Measurements from ENCODE around the gene SPAAR.
"Not testable (repeated sequence)": the region's sequence is repeated elsewhere in the genome, so short reads cannot be mapped to it uniquely, and the experiment has no call there.

The SPAAR gene

DNA sequence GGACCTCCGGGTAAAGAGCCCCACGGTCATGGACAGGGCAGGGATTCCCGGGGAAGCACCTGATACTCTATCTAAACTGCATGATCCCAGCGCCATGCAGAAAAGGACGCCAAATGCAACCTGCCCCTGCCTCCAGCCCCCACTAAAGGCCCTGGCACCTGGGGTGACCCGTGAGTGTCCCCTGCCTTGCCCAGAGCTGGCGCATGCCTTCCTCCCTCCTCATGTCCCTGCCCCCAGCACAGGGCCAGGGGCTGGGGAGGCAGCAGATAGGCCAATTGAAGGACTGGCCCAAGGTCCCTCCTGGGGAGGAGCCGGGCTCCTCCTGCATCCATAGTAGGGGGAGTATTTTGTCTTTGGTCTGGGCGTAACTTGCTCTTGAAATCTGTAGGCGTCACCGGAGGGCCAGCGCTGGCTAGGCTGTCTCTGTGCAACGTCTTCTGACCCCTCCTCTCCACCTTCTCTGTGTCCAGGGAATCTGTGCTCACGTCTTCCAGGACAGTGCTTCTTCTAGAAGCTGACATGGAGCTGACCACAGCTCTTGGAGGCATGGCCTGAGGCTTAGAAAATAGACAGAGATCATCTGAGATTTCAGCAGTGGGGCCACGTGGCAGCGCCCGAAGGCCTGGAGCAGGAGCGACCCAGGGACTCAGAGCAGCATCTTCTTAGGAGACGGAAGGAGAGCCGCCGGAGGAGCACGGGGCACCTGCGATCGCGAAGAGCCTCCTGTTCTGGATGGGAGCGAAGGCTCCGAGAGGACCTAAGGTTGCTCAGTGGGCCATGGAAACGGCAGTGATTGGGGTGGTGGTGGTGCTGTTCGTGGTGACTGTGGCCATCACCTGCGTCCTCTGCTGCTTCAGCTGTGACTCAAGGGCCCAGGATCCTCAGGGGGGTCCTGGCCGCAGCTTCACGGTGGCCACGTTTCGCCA is 660 bp downstream of the SPAAR start:
- Mint-ChIP-seq H3K4me1 (peaks cover 11% of the 10 kb centered on the region), H3K27me3 (peaks cover 43% of the 10 kb centered on the region), H3K4me3 (no peak overlapping the region), H3K36me3 (no peaks in the 10 kb centered on the region), H3K27ac (no peak overlapping the region), H3K9me3 (no peaks in the 10 kb centered on the region)
- no peak for ATAC-seq

DNA sequence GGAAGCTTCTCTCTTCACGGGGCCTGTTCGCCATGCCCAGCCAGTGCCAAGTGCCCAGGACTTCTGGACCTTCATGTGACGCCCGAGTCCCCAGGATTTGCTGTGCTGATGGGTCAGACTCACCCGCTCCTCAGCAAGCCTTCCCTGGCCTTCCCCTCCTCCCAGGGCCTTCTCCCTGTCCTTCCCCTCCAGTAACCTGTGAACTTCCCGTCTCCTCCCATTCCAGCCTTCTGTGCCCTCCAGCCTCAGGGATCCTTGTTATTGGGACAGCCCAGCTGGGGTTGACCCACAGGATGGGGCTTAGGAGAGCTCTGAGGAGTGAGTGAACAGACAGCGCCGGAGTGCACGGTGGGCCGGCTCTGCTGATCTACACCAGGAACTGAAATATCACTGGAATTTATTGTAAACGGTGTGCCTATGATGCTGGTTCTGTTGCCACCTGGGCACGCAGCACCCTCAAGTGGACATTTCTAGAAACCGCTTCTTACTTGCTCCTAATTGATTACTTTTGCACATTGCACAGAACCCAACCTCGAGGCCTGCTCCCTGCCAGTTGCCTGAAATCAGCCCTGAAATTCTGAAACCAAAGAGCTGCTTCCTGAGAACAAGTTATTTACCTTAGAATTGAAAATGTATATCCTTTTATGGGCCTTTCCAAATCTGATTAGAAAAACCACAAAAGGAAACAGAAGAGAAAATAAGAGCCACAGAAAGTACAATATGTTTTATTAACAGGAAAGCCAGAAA is 1.5 kb downstream of the SPAAR start:
- H3K36me3 Mint-ChIP-seq, result no peaks in the 10 kb centered on the region
- peaks cover 11% of the 10 kb centered on the region for H3K4me1 Mint-ChIP-seq
- no peak overlapping the region for H3K4me3 Mint-ChIP-seq
- no peak for ATAC-seq
- H3K27ac Mint-ChIP-seq, result no peak overlapping the region
- H3K27me3 Mint-ChIP-seq, result peaks cover 41% of the 10 kb centered on the region
- H3K9me3 Mint-ChIP-seq, result no peaks in the 10 kb centered on the region

- Mint-ChIP-seq H3K9me3 (no peaks in the 10 kb centered on the region), H3K27ac (no peak overlapping the region), H3K4me1 (peaks cover 11% of the 10 kb centered on the region), H3K36me3 (no peaks in the 10 kb centered on the region), H3K27me3 (peaks cover 32% of the 10 kb centered on the region), H3K4me3 (no peak overlapping the region)
- no peak for ATAC-seq
Observed at GRCh38 chr9:35911690-35912089, 2.4 kb downstream of the SPAAR start.

DNA sequence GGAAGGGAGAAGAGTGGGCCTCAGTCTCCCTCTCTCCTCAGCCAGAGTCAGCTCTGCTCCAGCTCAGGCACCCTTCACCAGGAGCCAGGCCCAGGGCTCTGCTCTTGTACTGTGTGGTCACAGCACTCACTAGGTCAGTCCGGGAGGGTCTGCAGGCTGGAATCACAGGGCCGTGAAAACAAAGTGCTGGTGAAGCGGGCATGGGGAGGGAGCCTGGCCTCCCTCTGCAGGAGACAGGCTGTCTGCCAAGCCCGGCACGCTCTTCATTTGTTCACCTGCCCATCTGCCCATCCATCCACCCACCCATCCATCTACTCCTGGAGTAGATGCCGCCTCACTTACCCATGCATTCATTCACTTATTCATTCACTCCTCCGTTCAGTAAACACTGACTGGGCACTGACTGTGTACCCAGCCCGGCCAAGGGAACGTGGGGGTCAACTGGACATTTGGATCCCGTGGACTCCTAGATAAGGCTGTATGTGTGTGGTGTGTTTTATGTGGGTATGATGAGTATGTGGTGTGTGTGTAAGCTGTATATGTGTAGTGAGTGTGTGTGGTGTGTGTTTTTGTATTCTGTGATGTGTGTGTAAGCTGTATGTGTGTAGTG is 3.6 kb downstream of the SPAAR start:
- H3K9me3 Mint-ChIP-seq, result no peaks in the 10 kb centered on the region
- no peak for ATAC-seq
- H3K36me3 Mint-ChIP-seq, result no peaks in the 10 kb centered on the region
- H3K4me3 Mint-ChIP-seq, result no peak overlapping the region
- H3K27ac Mint-ChIP-seq, result no peak overlapping the region
- H3K4me1 Mint-ChIP-seq, result peaks cover 10% of the 10 kb centered on the region
- peaks cover 20% of the 10 kb centered on the region for H3K27me3 Mint-ChIP-seq

DNA sequence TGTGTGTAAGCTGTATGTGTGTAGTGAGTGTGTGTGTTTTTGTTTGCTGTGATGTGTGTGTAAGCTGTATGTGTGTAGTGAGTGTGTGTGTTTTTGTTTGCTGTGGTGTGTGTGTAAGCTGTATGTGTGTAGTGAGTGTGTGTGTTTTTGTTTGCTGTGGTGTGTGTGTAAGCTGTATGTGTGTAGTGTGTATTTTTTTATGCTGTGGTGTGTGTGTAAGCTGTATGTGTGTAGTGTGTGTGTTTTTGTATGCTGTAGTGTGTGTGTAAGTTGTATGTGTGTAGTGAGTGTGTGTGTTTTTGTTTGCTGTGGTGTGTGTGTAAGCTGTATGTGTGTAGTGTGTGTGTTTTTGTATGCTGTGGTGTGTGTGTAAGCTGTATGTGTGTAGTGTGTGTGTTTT is 4.1 kb downstream of the SPAAR start:
- not testable (repeated sequence) for ATAC-seq, H3K27ac Mint-ChIP-seq, H3K36me3 Mint-ChIP-seq, H3K4me3 Mint-ChIP-seq, H3K9me3 Mint-ChIP-seq, H3K4me1 Mint-ChIP-seq
- H3K27me3 Mint-ChIP-seq, result peaks cover 17% of the 10 kb centered on the region

DNA sequence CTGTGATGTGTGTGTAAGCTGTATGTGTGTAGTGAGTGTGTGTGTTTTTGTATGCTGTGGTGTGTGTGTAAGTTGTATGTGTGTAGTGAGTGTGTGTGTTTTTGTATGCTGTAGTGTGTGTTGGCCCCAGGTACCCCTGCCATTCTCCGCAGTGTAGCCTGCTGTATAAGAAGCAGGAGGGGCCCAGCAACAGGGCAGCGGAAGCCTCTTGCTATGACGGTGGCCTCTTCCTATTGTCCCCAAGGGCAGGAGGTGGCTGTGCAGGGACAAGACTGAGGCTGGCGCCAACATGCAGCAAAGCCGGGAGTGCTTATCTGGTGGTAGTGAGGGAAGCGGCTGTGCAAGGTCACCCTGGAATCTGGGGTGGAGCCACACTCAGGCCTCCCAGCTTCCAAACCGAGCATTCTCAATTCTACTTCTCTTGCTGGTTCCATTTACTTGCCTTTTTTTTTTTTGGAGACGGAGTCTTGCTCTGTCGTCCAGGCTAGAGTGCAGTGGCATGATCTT is 5.1 kb downstream of the SPAAR start:
- no peak for ATAC-seq
- no peak overlapping the region for H3K4me3 Mint-ChIP-seq
- peaks cover 11% of the 10 kb centered on the region for H3K4me1 Mint-ChIP-seq
- H3K27ac Mint-ChIP-seq, result no peak overlapping the region
- H3K9me3 Mint-ChIP-seq, result no peaks in the 10 kb centered on the region
- H3K27me3 Mint-ChIP-seq, result peaks cover 10% of the 10 kb centered on the region
- H3K36me3 Mint-ChIP-seq, result no peaks in the 10 kb centered on the region

- H3K27me3 Mint-ChIP-seq, result peaks cover 3% of the 10 kb centered on the region
- H3K4me1 Mint-ChIP-seq, result peaks cover 12% of the 10 kb centered on the region
- H3K27ac Mint-ChIP-seq, result no peak overlapping the region
- H3K9me3 Mint-ChIP-seq, result no peaks in the 10 kb centered on the region
- no peaks in the 10 kb centered on the region for H3K36me3 Mint-ChIP-seq
- H3K4me3 Mint-ChIP-seq, result no peak overlapping the region
- ATAC-seq, result no peak
Observed at GRCh38 chr9:35915681-35916294, 6.5 kb downstream of the SPAAR start.

DNA sequence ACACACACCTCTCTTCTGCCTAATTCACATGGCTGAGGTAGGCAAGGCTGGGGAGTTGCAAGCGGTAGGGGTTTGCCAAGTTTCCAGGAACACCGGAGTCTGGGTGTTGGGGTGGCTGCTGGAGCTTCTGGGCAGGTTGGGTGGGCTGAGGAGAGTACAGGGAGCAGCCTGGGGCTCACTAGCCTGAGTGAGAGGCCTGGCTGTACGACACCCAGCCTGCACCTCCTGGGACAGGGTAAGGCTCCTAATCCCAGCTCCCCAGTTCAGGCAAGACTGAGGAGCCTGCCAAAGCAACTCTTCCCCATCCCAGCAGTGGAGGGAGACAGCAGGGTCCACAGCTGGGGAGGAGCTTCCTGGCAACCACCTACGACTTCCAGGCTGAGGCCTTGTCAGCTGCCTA is 8.0 kb downstream of the SPAAR start:
- Mint-ChIP-seq H3K36me3 (no peaks in the 10 kb centered on the region), H3K9me3 (no peaks in the 10 kb centered on the region), H3K4me1 (peaks cover 9% of the 10 kb centered on the region), H3K27ac (no peak overlapping the region), H3K4me3 (no peak overlapping the region), H3K27me3 (no peaks in the 10 kb centered on the region)
- peak; percentile 10 for ATAC-seq

DNA sequence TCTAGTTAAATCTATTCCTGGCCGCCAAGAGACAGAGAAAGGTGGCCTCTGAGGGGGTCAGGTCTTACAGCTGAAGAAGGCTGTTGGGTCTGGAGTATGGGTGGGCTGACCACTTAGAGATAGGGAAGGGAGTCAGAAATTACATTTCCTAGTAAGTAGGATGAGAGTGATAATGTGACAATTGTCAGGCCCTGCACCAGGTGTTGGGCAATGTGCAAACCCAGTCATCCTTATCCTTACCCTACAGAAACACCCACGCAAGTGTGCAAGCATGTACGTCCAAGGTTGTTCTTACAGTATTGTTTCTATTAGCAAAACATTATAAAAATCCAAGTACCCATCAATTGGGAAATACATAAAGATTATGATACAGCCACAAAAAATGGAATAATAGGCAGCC is 9.5 kb downstream of the SPAAR start:
- no peak overlapping the region for H3K27ac Mint-ChIP-seq
- no peaks in the 10 kb centered on the region for H3K36me3 Mint-ChIP-seq
- ATAC-seq, result no peak
- H3K27me3 Mint-ChIP-seq, result no peaks in the 10 kb centered on the region
- no peaks in the 10 kb centered on the region for H3K9me3 Mint-ChIP-seq
- peaks cover 9% of the 10 kb centered on the region for H3K4me1 Mint-ChIP-seq
- no peak overlapping the region for H3K4me3 Mint-ChIP-seq

GRCh38 chr9:35919212-35920008 is 10.1 kb downstream of the SPAAR start:
- peaks cover 9% of the 10 kb centered on the region for H3K4me1 Mint-ChIP-seq
- H3K36me3 Mint-ChIP-seq, result no peaks in the 10 kb centered on the region
- H3K4me3 Mint-ChIP-seq, result no peak overlapping the region
- peak overlapping the region; percentile 27 for H3K27ac Mint-ChIP-seq
- no peaks in the 10 kb centered on the region for H3K9me3 Mint-ChIP-seq
- no peak for ATAC-seq
- H3K27me3 Mint-ChIP-seq, result no peaks in the 10 kb centered on the region

GRCh38 chr9:35920051-35920620 is 10.8 kb downstream of the SPAAR start:
- Mint-ChIP-seq H3K4me3 (no peak overlapping the region), H3K4me1 (peaks cover 9% of the 10 kb centered on the region), H3K36me3 (no peaks in the 10 kb centered on the region), H3K27me3 (peaks cover 2% of the 10 kb centered on the region), H3K9me3 (no peaks in the 10 kb centered on the region), H3K27ac (peak overlapping the region; percentile 27)
- peak; percentile 55 for ATAC-seq

- H3K4me3 Mint-ChIP-seq, result no peak overlapping the region
- peaks cover 9% of the 10 kb centered on the region for H3K4me1 Mint-ChIP-seq
- no peaks in the 10 kb centered on the region for H3K9me3 Mint-ChIP-seq
- ATAC-seq, result no peak
- H3K27ac Mint-ChIP-seq, result no peak overlapping the region
- H3K36me3 Mint-ChIP-seq, result no peaks in the 10 kb centered on the region
- H3K27me3 Mint-ChIP-seq, result peaks cover 31% of the 10 kb centered on the region
Observed at GRCh38 chr9:35923598-35923926, 14.3 kb downstream of the SPAAR start.

GRCh38 chr9:35923927-35924763 is 14.9 kb downstream of the SPAAR start:
- Mint-ChIP-seq H3K4me1 (peaks cover 6% of the 10 kb centered on the region), H3K27ac (no peak overlapping the region), H3K36me3 (no peaks in the 10 kb centered on the region), H3K27me3 (peaks cover 31% of the 10 kb centered on the region), H3K9me3 (no peaks in the 10 kb centered on the region), H3K4me3 (no peak overlapping the region)
- no peak for ATAC-seq
